GM19193 (cell line): ENCODE measurements around the gene GCDH.

Source experiments
- POLR2A ChIP-seq: IDR thresholded peaks from 4 replicates; pipeline ENCODE4 v1.6.1; 2011; ENCODE audit not compliant: insufficient read depth, insufficient read length; ENCODE audit errors: extremely low read depth

The GCDH gene

DNA sequence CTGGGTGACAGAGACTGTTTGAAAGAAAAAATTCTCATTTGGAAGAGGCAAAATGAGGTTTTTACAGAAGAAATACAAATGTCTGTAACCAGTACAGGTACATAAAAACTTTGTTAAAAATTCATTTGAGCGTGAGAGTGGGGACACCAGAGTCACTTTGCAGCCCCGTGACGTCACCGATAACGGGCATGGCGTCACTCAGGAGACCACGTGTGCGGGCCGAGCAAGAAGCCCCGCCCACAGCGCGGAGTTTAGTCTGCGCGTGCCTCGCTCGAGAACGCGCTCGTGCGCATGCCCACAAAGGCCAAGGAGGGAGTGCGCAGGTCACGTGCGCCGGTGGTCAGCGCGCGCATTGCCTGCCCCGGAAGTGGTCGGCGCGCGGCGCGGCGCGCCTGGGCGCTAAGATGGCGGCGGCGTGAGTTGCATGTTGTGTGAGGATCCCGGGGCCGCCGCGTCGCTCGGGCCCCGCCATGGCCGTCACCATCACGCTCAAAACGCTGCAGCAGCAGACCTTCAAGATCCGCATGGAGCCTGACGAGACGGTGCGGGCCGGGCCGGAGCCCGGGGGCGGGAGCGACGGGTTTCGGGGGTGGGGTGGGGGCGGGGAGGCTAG lies 54.6 kb downstream of the GCDH start, which contains the start of gene RAD23A:
Gene RAD23A (plus strand): TSS at position 384 of the 613 bp plus-strand sequence. CDS start 87 bp downstream, at position 471.
- TF ChIP-seq POLR2A: peak; percentile 98

DNA sequence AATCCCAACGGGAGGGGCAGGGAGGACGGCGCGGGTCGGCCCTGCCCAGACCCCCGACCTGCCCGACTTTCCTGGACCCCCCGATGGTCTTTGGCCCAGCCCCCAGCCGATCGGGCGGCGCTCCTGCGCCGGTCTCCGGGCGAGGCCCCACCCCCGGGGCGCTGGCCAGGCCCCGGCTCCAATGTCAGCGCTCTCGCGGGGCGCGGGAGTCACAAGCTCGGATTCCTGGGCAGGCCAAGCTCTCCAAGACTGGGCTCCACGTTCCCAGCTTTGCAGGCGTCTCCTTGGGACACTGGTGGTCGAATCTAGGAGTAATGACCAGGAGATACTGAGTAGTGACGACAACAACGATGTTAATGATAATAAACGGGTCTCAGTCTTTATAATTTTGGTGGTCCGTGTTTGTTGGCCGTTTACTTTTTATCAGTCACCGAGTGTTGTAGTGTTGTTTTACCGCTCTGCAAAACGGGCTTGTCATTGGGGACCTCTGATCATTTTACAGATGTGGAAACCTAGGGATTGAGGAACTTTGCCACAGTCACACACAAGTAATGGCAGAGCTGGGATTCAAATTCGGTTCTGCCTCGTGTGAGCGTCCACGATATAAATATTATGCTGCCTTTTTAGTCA lies 55.2 kb downstream of the GCDH start:
- no peak for TF ChIP-seq POLR2A

DNA sequence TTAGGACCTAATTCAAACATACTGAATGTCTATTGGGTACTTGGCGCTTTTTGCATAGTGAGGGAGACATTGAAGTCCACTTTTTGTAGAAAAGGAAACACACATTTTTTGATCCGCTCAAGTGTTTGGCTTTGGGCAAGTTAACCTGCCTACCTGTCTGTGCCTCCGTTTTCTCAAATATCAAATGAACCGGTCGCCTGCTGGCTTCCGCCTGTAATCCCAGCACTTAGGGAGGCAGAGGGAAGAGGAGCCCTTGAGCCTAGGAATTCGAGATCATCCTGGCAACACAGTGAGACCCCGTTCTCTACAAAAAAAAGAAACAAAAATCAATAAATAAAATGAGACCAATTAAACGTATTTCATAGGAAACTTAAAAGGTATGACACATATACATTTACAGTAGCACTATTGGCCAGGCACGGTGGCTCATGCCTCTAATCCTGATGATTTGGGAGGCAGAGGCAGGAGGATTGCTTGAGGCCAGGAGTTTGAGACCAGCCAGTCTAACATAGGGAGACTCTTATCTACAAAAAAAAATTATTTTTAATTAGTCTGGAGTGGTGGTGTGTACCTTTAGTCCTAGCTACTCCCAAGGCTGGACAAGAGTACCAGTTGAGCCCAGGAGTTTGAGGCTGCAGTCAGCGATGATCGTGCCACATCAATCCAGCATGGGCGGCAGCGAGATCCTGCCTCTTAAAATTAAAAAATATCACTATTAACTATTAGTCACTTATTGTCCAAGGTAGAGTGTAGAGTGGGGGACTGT lies 56.0 kb downstream of the GCDH start:
- no peak for TF ChIP-seq POLR2A

DNA sequence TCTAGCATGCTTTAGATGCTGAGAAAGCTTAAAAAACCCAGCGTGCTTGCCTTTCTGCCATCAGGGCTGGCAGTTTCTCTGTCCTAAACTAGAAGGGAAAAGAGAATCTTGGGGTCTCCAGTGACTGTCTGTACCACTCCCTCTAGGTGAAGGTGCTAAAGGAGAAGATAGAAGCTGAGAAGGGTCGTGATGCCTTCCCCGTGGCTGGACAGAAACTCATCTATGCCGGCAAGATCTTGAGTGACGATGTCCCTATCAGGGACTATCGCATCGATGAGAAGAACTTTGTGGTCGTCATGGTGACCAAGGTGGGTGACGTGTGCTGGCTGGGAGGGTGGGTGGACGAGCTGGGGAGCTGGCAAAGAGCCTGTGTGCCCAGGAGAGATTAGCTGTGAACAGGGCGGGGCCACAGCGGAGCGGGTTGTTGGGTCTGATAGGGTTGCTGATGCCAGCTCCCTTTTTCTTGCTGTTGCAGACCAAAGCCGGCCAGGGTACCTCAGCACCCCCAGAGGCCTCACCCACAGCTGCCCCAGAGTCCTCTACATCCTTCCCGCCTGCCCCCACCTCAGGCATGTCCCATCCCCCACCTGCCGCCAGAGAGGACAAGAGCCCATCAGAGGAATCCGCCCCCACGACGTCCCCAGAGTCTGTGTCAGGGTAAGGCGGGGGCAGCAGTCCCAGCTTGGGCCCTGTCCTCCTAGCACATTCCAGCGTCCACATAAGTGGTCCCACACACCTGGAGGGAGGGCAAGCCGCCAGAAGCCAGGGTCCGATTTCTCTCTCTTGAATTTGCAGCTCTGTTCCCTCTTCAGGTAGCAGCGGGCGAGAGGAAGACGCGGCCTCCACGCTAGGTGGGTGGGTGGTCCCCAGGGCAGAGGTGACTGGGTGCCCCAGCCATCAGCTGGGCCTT lies 57.0 kb downstream of the GCDH start:
- peak; percentile 26 for TF ChIP-seq POLR2A

DNA sequence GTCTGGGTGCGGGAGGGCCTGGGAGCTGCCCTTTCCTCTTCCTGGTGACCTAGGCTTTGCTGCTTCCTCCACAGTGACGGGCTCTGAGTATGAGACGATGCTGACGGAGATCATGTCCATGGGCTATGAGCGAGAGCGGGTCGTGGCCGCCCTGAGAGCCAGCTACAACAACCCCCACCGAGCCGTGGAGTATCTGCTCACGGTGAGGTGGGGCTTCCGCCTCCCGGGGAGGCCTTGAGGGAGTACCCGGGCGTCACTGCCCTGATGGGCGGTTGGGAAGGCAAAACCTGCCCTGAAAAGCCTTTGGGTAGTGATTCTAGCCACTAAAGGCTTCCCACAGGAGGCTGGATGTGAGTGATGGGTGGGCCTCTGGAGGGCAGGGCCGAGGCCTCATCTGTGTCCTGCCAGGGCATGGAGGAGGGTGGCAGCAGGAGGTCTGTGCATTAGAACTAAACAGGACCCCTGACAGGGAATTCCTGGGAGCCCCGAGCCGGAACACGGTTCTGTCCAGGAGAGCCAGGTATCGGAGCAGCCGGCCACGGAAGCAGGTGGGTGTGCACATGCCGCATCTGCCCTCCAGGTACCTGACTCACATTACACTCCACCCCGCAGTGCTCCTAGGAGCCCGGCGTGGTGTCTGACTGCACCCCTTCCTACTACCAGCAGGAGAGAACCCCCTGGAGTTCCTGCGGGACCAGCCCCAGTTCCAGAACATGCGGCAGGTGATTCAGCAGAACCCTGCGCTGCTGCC lies 57.8 kb downstream of the GCDH start:
- TF ChIP-seq POLR2A: no peak
